ENCODE data around the gene ALDH1A3.

ALDH1A3 gene

GRCh38 chr15:100885116-100885515 lies 5.5 kb downstream of the ALDH1A3 start:
- no peak for DNase-seq

DNA sequence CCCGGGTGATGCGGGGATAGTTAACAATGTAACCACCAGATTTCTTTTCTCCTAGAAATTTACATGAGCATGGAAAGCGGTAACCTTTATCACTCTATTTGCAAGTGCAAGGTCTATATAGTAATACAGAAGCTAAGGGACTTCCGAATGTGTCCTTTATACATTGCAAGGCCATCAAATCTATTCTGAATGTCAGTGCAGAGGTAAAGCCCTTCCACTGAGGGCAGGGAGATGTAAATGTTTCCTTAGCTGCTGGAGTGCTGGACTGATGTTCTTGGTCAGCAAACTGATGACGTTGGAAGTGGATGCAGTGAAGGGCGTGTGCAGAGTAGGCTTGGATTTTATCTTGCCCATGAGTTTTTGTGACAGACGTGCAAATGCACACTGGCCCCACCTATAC lies 6.2 kb downstream of the ALDH1A3 start:
- DNase-seq = no peak

- no peak for DNase-seq
These were observed 7.7 kb downstream of the ALDH1A3 start for GRCh38 chr15:100887211-100887913.

GRCh38 chr15:100889385-100890050 lies 9.9 kb downstream of the ALDH1A3 start:
- no peak for DNase-seq

DNA sequence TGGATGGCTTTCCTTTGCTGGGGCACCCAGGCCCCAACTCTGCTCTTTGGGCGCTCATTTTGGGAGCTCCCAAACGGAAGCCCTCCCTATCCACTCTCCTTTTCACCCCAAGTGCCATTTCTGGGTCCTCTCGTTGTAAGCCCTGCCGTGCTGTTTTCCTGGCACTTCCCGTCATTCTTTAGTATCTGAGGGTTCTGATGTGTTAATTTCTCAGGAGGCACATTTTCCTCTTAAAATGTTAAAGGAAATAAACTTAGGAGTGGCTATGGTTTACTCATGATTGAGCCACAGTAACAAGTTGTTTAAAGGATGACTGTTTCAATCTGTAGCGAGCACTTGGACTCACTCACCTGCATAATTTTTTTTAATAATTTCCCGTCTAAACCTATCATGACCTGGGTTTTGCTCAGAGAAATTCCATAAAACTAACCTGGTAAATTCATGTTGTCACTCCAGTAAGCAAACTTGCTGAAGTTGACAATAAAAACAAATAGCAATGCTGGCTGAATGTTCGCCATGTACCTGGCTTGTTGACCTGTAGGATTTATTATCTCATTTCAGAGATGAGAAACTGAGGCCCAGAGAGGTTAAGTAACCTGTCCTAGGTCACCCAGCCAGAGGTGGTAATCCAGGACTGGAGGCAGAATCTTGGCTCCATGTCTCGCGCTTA lies 10.6 kb downstream of the ALDH1A3 start:
- no peak for DNase-seq

DNA sequence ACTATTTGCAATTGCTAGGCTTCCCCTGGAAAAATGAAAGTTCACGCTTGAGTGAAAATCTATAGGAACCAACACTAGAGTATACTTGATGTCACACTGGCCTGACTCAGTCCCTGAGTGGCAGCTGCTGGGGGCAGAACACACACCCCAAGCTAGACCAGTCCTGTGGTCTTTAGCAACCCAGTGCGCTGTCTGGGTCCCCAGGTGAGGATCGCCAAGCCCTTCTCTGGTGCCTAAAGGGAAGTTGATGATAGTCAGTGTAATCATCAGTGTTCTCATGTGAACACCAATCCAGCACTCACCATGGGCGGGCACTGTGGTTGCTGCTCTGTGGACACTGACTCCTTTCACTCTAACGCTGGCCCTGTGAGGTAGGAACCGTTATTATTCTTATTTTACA lies 11.2 kb downstream of the ALDH1A3 start:
- DNase-seq = no peak

DNA sequence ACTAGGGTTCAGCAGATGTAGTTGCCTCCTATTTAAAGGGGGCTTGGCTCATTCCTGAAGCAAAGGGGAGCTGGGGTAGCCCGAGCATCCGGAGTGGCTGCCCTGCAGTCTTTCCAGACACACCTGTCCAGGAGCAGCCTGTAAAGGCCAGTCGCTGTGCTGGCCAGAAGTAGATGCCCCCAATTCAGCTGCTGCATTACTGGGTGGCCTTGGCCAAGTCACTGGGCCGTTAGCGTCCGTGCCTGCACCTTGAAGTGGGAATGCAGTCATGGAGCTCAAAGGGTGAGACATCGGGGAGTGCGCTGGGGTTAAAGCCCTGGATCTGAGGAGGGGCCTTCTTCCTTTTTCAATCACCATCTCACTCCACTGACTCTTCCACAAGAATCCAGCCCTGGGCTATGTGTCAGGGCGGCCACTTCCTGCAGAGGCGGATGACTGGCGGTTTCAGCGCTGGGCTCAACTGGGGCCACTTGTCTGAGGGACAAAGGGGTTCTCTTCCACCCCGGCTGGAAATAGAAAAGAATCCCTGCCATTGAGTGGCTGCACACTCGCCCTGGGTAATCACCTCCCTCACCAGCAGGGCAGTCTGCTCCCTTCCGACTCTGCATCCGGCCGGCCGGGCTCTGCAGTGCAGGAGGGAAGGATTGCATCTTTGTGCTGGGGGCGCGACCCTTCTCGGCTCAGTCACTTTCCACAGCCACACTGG lies 11.8 kb downstream of the ALDH1A3 start:
- DNase-seq = no peak

- DNase-seq = no peak
These were observed 12.4 kb downstream of the ALDH1A3 start for GRCh38 chr15:100892013-100892355.

DNA sequence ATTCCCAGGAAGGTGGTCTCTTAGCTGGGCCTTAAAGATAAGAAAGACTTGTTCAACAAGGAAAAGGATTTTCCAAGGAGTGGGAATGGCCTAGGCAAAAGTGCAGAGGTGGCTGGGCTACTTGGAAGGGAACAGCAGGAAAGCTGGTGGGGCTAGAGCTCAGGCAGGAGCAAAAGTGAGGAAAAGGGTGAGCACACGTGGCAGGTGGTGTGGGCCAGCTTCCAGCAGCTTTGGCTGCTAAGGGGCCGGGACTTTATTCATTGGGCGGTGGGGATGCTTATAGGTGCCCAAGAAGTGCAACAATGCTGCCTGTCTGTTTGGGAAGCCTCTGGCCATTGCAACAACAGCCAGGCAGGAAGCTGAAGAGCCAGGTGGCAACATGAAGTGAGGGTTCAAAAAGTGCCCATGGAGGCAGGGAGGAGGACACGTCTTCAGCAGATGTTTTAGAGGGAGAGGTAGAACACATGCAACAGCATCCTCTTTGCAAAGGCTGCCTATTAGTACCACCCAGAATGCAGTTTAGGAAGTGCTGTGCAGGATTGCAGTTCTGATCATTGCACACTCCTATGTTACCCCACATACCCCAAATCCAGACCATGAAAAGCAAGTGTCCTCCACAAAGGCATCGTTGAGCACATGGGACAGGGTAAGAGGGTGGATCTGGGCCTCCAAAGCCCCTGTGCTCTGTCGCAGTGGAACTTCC lies 13.8 kb downstream of the ALDH1A3 start:
- no peak for DNase-seq

DNA sequence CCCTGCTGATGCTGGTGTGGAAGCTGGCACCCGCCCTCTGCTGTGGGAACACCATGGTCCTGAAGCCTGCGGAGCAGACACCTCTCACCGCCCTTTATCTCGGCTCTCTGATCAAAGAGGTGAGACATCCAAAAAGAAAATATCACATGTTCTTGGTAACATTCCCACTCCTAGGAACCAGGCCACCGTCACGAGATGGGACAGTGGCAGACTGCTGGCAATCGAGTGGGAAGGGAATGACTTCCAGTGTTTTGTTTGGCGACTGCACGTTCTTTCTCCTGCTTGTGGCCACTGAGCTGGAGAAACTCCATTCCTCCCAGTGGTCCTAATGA lies 14.3 kb downstream of the ALDH1A3 start:
- DNase-seq = no peak

DNA sequence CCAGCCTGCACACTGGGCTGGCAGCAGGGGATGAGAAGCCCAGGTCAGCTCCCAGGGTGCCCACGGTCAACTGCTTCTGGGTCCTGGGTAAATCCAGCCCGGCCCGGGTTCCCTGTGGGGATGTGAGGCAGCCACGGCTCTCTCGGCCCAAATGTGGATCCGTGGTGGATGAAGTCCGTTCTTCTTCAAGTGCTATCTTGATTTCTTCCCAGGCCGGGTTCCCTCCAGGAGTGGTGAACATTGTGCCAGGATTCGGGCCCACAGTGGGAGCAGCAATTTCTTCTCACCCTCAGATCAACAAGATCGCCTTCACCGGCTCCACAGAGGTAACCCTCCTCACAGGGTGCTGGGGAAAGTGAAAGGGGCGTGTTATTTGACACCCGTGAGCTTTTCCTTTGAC lies 16.1 kb downstream of the ALDH1A3 start:
- no peak for DNase-seq

- no peak for DNase-seq
These were observed 17.9 kb downstream of the ALDH1A3 start for GRCh38 chr15:100897221-100898151.

DNA sequence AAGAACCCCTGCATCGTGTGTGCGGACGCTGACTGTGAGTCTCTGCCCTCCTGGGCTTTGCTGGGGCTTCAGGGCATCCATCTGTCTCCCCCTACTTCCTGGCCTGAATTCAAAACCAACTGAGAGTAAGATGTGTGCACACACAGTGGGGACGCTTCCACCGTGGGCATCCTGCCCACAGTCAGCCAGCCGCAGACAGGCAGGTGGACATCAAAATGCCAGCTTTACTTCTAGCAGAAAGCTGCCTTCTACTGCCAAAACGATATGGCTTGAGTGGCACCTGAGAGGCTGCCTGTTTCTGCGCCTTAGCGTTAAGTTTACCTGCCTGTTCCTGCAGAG lies 18.5 kb downstream of the ALDH1A3 start:
- no peak for DNase-seq

DNA sequence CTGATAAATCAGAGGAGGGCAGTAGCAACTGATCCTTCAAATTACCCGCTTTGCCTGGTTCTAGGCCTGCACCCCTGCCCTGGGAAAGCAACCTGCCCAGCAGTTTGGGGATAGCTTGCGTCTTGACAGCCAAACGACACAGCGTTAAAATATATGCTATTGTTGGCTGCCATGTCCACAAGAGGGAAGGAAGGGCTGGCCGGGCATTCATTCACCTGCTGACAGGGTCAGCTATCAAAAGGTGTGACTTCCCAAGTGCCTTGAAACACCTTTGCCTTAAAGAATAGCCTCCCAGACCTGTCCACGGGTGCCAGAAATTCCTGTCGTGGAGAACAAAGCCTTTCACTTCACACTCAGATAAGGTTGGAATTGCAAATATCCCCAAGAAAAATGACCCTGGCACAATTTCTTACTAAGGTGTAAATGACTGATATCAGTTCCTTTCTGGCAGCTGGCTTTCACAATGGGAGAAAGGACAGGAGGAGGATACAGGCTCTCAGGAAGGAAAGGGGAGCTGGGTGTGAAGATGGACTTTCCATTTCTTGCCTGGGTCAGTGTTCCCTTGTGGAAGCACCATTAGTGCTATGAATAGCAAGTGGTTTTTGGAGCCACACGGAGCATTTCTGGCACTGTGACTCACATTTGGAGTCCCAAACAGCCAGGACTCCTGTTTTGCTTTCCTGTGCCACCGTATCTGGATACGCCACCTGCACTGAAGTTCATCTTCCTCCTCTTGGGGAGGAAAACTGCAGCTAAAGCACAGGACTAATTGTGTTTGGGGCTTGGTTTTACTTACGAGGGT lies 19.2 kb downstream of the ALDH1A3 start:
- no peak for DNase-seq

- no peak for DNase-seq
These were observed 20.0 kb downstream of the ALDH1A3 start for GRCh38 chr15:100899601-100900000.

- DNase-seq = no peak
These were observed 20.6 kb downstream of the ALDH1A3 start for GRCh38 chr15:100900136-100900794.

GRCh38 chr15:100900795-100901169 lies 21.2 kb downstream of the ALDH1A3 start:
- DNase-seq = no peak

- DNase-seq = no peak
These were observed 21.7 kb downstream of the ALDH1A3 start for GRCh38 chr15:100901296-100901695.

GRCh38 chr15:100901702-100902435 lies 22.2 kb downstream of the ALDH1A3 start:
- DNase-seq = no peak

Measured in 8988T (cell line).